WTC11 (cell line): Measurements from ENCODE around the gene SPATA46.

Experiments
- CREB1 ChIP-seq: sonication (generic); formaldehyde crosslinking; IDR thresholded peaks from 2 replicates; pipeline ENCODE4 v1.8.0; 2023; ENCODE audit warnings: mild to moderate bottlenecking, missing genetic modification reagents
- CTCF ChIP-seq: fragments of 200-600 bp; IDR thresholded peaks from 2 replicates; pipeline ENCODE4 v1.8.0; 2022; ENCODE audit warnings: antibody characterized with exemption
- MAX ChIP-seq: sonication (generic); formaldehyde crosslinking; IDR thresholded peaks from 2 replicates; pipeline ENCODE4 v1.8.0; 2022; ENCODE audit warnings: mild to moderate bottlenecking, missing genetic modification reagents
- NFYB ChIP-seq: sonication (generic); formaldehyde crosslinking; conservative IDR thresholded peaks from 2 replicates; pipeline ENCODE4 v1.8.0; 2022; ENCODE audit warnings: low read depth, missing genetic modification reagents
- ZBTB43 ChIP-seq: sonication (generic); formaldehyde crosslinking; IDR thresholded peaks from 2 replicates; pipeline ENCODE4 v1.8.1; 2023; ENCODE audit warnings: mild to moderate bottlenecking, missing genetic modification reagents

GRCh38 chr1:162375463-162375862 is 1.2 kb downstream of the SPATA46 start:
- TF ChIP-seq CTCF: no peak
- no peak for TF ChIP-seq ZBTB43 (CRISPR knock-in tag)
- no peak for TF ChIP-seq NFYB (CRISPR knock-in tag)
- no peak for TF ChIP-seq CREB1 (CRISPR knock-in tag)
- TF ChIP-seq MAX: no peak
